Upper lobe of left lung (tissue), 6 donors: Measurements from ENCODE around the gene RSRC1. TPM values are rescaled to one million over a fixed set of nuclear protein-coding genes. Genes with fewer than 3 reads are reported as not detected.

Source experiments
- ATAC-seq, 2 donors: fragments of 200-7000 bp; cut with Tn5 transposase; one replicate each; pipeline ENCODE4 v1.9.1; 2022; ENCODE audit warnings: mild to moderate bottlenecking in 2 of 2, moderate library complexity in 2 of 2; ENCODE audit not compliant: low FRiP score in 2 of 2
- DNase-seq, 2 donors: peaks; one replicate each; pipeline ENCODE4 v3.0.0-alpha.2; 2019 to 2020
- H3K27ac ChIP-seq, 4 donors: fragments of 200-600 bp; sonication (generic); one replicate each; pipeline ENCODE4 v1.5.1; 2016 to 2019
- H3K27me3 ChIP-seq, 4 donors: fragments of 200-600 bp; sonication (generic); one replicate each; pipeline ENCODE4 v1.5.1; 2017 to 2019
- H3K36me3 ChIP-seq, 4 donors: fragments of 200-600 bp; sonication (generic); one replicate each; pipeline ENCODE4 v1.5.1; 2016 to 2019
- H3K4me1 ChIP-seq, 4 donors: fragments of 200-600 bp; sonication (generic); one replicate each; pipeline ENCODE4 v1.5.1; 2018 to 2019
- H3K4me3 ChIP-seq, 4 donors: fragments of 200-600 bp; sonication (generic); one replicate each; pipeline ENCODE4 v1.5.1; 2017 to 2019; ENCODE audit warnings: mild to moderate bottlenecking in 2 of 4, moderate library complexity in 1 of 4
- H3K9me3 ChIP-seq, 4 donors: fragments of 200-600 bp; sonication (generic); one replicate each; pipeline ENCODE4 v1.5.1; 2018 to 2019
- EP300 ChIP-seq, 4 donors: sonication (generic); formaldehyde crosslinking; IDR thresholded peaks; one replicate each; pipeline ENCODE4 v1.5.1; 2017; ENCODE audit warnings: antibody characterized with exemption in 4 of 4, control low read depth in 2 of 4
- POLR2A ChIP-seq, 4 donors: fragments of 450-650 bp; IDR thresholded peaks; one replicate each; pipeline ENCODE4 v1.5.1; 2016 to 2017; ENCODE audit warnings: antibody characterized with exemption in 4 of 4, mild to moderate bottlenecking in 2 of 4
- POLR2AphosphoS5 ChIP-seq, 2 donors: sonication (generic); formaldehyde crosslinking; IDR thresholded peaks; one replicate each; pipeline ENCODE4 v1.5.1; 2017; ENCODE audit warnings: antibody characterized with exemption in 2 of 2
- WGBS, 2 donors: methylation state at CpG; one replicate each; pipeline ENCODE4 v1.1.5; 2017 to 2018; 5-methylcytosine and 5-hydroxymethylcytosine counted together
- total RNA-seq, 6 donors: library from RNA; depleted of rRNA in 4 of 6; stranded (reverse); fragments of >200 nt in 4 of 6; gene quantifications; one replicate each; pipeline versions ENCODE4 v1.1.0 to v1.2.1, GENCODE V29; 2016 to 2021
- TF ChIP-seq, protein P1 (sequence below), 6 experiments: fragments of 450-650 bp in 4 of 6; fragments of 200-600 bp in 2 of 6; sonication (generic) in 2 of 6; IDR thresholded peaks; one replicate each; pipeline ENCODE4 v1.5.1; 2016 to 2019; ENCODE audit warnings: antibody characterized with exemption in 6 of 6
- donor health status: DM: no; HTN: no; CAD: no; lungs with moderate emphysema.
- donor health status: DM: no; HTN: yes; CAD: no; lungs with severe emphysema.

Gene RSRC1
- total RNA-seq, 6 donors from 2014 or later: 21.4 to 87.0 (median 24.5) TPM

DNA sequence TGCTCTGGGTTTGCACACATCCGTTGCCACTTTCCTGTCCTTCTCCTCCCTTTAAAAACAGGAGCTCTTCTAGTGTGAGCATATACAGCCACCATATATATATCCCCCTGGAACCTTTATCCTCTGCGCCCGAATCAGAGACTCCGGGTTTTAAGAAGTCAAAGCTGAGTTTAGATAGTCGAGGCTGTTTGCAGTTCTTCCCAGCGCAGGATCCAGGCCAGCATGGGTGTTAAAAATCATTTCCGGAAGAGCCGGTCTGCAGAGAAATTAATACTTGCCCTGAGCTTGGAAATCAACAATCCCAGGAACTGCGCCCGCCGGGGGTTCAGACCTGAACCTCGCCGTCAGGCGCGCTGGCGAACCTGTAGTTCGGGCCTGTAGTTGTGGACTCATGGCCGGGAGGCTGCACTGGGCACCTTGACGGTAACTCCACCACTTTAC is 6.0 kb upstream of the RSRC1 start:
- no peak overlapping the region for H3K27ac ChIP-seq
- peak in 1 of 2 donors; percentile 43 for DNase-seq
- H3K4me1 ChIP-seq: peaks cover 38 to 43% (median 41%) of the 10 kb centered on the region in 4 donors
- TF ChIP-seq EP300 (IDR thresholded peaks at IDR 0.05) (no peak), POLR2A (IDR thresholded peaks at IDR 0.05) (no peak), POLR2AphosphoS5 (IDR thresholded peaks at IDR 0.05) (no peak)
- TF ChIP-seq, protein P1, sequence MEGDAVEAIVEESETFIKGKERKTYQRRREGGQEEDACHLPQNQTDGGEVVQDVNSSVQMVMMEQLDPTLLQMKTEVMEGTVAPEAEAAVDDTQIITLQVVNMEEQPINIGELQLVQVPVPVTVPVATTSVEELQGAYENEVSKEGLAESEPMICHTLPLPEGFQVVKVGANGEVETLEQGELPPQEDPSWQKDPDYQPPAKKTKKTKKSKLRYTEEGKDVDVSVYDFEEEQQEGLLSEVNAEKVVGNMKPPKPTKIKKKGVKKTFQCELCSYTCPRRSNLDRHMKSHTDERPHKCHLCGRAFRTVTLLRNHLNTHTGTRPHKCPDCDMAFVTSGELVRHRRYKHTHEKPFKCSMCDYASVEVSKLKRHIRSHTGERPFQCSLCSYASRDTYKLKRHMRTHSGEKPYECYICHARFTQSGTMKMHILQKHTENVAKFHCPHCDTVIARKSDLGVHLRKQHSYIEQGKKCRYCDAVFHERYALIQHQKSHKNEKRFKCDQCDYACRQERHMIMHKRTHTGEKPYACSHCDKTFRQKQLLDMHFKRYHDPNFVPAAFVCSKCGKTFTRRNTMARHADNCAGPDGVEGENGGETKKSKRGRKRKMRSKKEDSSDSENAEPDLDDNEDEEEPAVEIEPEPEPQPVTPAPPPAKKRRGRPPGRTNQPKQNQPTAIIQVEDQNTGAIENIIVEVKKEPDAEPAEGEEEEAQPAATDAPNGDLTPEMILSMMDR (IDR thresholded peaks at IDR 0.05): no peak
- peak overlapping the region in 1 of 4 donors; percentile 22 for H3K4me3 ChIP-seq
- no peak for ATAC-seq
- no peaks in the 10 kb centered on the region for H3K36me3 ChIP-seq
- peaks cover 2 to 84% (median 50%) of the 10 kb centered on the region in 4 donors for H3K27me3 ChIP-seq
- WGBS, 2 donors: 15 to 17% methylated on average over 18 to 19 of the region's 19 CpGs
- H3K9me3 ChIP-seq: peaks cover 0 to 5% (median 0%) of the 10 kb centered on the region in 4 donors

DNA sequence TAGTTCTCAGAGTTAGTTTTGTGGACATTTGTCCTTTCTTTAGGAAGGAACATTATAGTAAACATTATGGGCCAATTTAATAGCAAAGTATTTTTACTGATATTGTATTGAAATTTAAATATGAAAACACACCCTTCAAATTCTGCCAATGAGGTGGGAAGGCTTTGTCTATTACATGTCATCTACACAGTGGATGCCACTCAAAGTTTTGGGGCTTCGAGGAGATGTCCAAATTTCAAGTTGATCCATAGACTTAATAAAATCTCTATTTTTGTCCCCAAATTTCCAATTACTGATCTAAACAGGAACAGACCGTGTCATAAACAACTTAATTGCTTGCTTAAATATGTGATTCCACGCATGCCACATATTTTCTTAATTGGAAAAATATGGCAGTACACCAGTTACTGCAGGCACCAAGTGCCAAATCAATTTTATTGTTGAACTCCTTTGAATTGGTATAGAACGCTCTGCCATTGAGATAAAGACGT is 5.4 kb upstream of the RSRC1 start:
- Histone ChIP-seq H3K27ac (no peak overlapping the region), H3K4me1 (peaks cover 42 to 47% (median 43%) of the 10 kb centered on the region in 4 donors), H3K36me3 (no peaks in the 10 kb centered on the region), H3K4me3 (peak overlapping the region in 1 of 4 donors; percentile 53), H3K27me3 (peaks cover 2 to 79% (median 46%) of the 10 kb centered on the region in 4 donors), H3K9me3 (peaks cover 0 to 5% (median 0%) of the 10 kb centered on the region in 4 donors)
- WGBS, 2 donors: 28 to 33% methylated on average over 5 of the region's 5 CpGs
- TF ChIP-seq EP300 (IDR thresholded peaks at IDR 0.05): no peak
- no peak for TF ChIP-seq POLR2A (IDR thresholded peaks at IDR 0.05)
- no peak for TF ChIP-seq POLR2AphosphoS5 (IDR thresholded peaks at IDR 0.05)
- TF ChIP-seq, protein P1 (IDR thresholded peaks at IDR 0.05): no peak
- DNase-seq (no peak), ATAC-seq (no peak)

DNA sequence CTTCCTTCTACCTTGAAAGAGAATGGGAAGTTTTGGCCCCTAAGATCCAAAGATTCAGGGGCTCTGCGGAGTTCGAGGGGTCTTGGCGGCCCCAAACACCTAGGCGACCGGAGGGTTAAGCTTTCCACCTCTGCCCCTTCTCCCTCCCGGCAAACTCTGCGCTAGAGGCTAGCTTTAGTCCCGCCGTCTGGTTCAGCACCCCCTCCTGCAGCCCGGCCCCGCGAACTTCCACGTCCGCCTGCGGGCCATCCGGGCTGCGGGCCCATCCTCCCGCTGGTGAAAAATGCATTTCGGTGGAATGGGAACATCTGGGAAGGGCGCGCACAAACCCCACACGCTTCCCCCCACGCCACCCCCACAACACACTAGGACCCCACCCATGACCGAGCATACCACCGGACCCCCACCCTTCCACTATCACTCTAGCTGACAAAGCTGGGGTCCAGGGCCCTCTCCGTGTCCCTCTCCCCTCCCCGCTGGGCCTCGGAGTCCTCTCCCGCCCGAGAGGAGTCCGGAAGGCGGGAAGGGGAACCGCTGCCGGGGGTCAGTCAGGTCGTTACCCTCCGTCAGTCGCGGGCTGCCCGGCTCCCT is 4.7 kb upstream of the RSRC1 start:
- peaks cover 43 to 50% (median 45%) of the 10 kb centered on the region in 4 donors for H3K4me1 ChIP-seq
- no peak overlapping the region for H3K27ac ChIP-seq
- peaks cover 2 to 79% (median 45%) of the 10 kb centered on the region in 4 donors for H3K27me3 ChIP-seq
- peaks cover 0 to 5% (median 0%) of the 10 kb centered on the region in 4 donors for H3K9me3 ChIP-seq
- peak overlapping the region; percentile 2 to 53 (median 44) for H3K4me3 ChIP-seq
- DNase-seq (peak in 1 of 2 donors; percentile 75), ATAC-seq (peak in 1 of 2 donors; percentile 23)
- no peaks in the 10 kb centered on the region for H3K36me3 ChIP-seq
- TF ChIP-seq, protein P1 (IDR thresholded peaks at IDR 0.05): no peak
- no peak for TF ChIP-seq EP300 (IDR thresholded peaks at IDR 0.05)
- TF ChIP-seq POLR2A (IDR thresholded peaks at IDR 0.05): no peak
- TF ChIP-seq POLR2AphosphoS5 (IDR thresholded peaks at IDR 0.05): no peak
- WGBS, 2 donors: 1 to 7% methylated on average over 12 to 37 of the region's 39 CpGs

- DNase-seq (peak; percentile 23 to 88), ATAC-seq (peak in 1 of 2 donors; percentile 51)
- Histone ChIP-seq H3K4me3 (peak overlapping the region; percentile 2 to 53 (median 44)), H3K36me3 (no peaks in the 10 kb centered on the region), H3K27me3 (peaks cover 2 to 77% (median 45%) of the 10 kb centered on the region in 4 donors), H3K9me3 (peaks cover 0 to 5% (median 0%) of the 10 kb centered on the region in 4 donors), H3K27ac (no peak overlapping the region), H3K4me1 (peaks cover 43 to 54% (median 48%) of the 10 kb centered on the region in 4 donors)
- TF ChIP-seq EP300 (IDR thresholded peaks at IDR 0.05) (no peak), POLR2AphosphoS5 (IDR thresholded peaks at IDR 0.05) (no peak), POLR2A (IDR thresholded peaks at IDR 0.05) (no peak)
- TF ChIP-seq, protein P1 (IDR thresholded peaks at IDR 0.05): no peak
- WGBS, 2 donors: 1% methylated on average over 28 to 43 of the region's 45 CpGs
These were observed 4.1 kb upstream of the RSRC1 start for GRCh38 chr3:158105710-158106253.
